GM12873 (cell line): ENCODE results near the gene LIMK1.

Experiments used
- TF ChIP-seq, protein P1 (sequence below): IDR thresholded peaks from 2 replicates; pipeline ENCODE4 v1.5.1; 2012; ENCODE audit warnings: low read depth, mild to moderate bottlenecking, moderate library complexity, low read length, control low read depth; ENCODE audit not compliant: insufficient read depth; ENCODE audit errors: missing control alignments

The LIMK1 gene

GRCh38 chr7:74141705-74142104 lies 58.1 kb downstream of the LIMK1 start:
- TF ChIP-seq, protein P1, sequence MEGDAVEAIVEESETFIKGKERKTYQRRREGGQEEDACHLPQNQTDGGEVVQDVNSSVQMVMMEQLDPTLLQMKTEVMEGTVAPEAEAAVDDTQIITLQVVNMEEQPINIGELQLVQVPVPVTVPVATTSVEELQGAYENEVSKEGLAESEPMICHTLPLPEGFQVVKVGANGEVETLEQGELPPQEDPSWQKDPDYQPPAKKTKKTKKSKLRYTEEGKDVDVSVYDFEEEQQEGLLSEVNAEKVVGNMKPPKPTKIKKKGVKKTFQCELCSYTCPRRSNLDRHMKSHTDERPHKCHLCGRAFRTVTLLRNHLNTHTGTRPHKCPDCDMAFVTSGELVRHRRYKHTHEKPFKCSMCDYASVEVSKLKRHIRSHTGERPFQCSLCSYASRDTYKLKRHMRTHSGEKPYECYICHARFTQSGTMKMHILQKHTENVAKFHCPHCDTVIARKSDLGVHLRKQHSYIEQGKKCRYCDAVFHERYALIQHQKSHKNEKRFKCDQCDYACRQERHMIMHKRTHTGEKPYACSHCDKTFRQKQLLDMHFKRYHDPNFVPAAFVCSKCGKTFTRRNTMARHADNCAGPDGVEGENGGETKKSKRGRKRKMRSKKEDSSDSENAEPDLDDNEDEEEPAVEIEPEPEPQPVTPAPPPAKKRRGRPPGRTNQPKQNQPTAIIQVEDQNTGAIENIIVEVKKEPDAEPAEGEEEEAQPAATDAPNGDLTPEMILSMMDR = no peak

DNA sequence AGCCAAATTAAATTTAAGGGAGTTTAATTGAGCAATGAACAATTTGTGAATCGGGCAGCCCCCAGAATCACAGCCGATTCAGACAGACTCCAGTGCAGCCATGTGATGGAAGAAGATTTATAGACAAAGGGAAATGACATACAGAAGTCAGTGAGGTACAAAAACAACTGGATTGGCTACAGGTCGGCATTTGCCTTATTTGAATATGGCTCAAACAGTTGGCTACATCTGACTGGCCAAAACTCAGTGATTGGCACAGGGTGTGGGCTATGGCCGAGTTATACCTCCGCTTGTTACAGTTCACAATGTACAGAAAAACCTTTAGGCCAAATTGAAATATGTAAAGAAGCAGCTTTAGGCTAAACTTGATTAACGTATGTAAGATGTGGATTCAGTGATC lies 59.8 kb downstream of the LIMK1 start:
- TF ChIP-seq, protein P1 = no peak

DNA sequence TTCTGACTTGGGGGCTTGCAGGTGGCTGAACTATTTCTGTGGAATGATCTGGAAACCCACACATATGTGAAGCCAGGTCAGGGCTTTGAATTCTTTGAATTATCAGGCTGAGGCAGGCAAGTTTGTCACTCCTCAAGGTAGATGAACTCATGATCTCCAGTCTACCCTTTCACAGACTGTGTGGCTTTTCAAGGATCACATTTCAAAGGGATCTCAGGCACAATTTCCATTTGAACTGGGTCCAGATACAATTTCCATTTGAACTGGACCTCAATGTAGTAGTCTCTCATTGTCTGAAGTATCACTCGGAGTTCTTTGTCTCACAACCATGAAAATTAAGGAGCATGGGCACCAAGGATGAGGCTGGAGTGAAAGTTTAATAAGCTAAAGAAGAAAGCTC lies 64.9 kb downstream of the LIMK1 start:
- TF ChIP-seq, protein P1 = no peak

- TF ChIP-seq, protein P1 = no peak
Observed at GRCh38 chr7:74149071-74149470, 65.5 kb downstream of the LIMK1 start.

DNA sequence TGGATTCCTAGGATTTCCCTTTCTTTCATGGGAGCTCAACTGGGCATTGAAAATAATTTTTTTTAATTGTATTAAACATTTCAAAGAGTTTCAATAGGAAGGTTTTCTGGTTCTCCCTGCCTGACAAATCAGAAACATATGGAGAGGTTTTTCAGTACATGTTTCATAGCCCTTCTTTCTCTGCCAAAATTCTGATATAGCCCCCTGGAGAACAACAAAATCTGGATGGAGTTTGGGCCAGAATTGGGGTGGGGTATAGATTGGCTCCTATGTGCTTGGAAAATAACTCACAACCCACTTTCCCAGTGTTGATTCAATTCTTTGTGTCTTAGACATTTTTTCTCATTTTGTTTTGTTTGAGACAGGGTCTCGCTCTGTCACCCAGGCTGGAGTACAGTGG lies 66.0 kb downstream of the LIMK1 start:
- TF ChIP-seq, protein P1 = no peak

DNA sequence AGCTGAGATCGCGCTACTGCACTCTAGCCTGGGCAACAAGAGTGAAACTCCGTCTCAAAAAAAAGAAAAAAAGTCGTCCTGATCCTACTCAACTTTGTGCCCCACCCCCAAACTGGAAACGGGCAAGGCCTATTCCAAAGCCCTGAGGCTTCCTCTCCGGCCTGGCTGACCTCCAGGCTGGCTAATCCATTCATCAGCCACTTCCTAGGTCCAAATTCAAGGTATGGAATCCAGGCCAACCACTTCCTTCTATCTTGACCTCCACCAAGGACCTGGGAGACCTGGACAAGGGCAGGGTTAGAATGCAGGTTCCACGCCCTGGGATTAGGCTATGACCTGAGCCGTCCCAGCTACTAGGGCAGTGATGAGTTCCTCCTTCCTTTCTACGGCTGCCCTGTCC lies 70.1 kb downstream of the LIMK1 start:
- TF ChIP-seq, protein P1 = no peak

DNA sequence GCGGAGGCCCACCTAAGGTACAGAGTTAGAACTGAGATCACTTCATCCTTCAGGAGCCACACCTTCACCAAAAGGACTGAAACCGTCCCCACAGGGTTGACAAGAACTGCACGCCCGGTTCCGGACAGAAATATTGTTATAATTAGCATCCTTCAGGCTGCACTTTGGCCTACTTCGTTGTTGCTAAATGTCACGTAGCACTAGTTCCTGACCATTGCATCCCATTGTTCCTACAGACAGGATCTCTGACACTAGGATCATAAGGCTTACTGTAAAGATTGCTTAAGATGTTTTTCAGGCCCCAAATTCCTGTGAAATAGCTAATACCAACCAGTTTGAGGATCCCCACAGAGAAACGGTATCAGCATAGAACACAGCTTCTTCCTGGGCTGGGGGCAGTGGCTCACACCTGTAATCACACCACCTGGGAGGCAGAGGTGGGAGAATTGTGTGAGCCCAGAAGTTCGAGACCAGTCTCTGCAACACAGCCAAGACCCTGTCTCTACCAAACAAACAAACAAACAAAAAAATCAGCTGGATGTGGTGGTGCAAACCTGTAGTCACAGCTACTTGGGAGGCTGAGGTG lies 72.3 kb downstream of the LIMK1 start:
- TF ChIP-seq, protein P1 = no peak
